ENCODE measurements around the gene CIPC. TPM values are rescaled to one million over a fixed set of nuclear protein-coding genes. Genes with fewer than 3 reads are reported as not detected.

The CIPC gene
- polyA plus RNA-seq, 2 donors, result 9.3 to 12.0 TPM

DNA sequence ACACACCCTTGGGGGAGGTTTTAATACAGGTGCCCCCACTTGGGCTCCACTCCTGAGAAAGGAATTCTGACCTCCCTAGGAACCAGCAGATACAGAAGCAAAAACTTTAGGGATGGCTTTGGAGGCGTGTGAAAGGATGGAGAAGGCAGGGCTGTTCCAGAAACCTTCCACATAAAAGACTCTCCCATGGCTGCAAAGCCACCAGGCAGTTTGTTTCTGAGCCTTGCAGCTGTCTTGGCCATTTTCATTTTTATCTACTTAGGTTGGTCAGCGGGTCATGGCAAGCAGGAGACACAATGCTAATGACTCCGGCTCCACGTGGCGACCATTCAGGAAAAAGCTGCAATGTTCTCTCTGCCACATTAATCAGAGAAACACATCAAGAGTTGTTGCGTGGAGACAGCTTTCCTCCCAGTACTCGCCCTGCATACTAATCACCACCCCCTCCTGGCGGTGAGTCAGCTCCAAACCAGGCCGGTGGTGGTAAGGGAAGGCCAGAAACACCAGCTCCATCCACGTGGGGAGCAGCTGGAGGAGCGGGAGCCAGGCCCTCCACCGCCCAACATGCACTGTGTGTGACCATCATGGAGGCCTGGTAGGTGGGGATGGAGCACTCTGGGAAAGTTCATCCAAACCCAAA is 38.7 kb upstream of the CIPC start:
- Histone ChIP-seq H3K36me3 (ENCODE audit: control insufficient read depth in 2 of 2, insufficient read depth in 2 of 2, low read length in 1 of 2) (no peaks in the 10 kb centered on the region), H3K4me1 (ENCODE audit: control insufficient read depth in 2 of 2, insufficient read depth in 2 of 2, low read length in 1 of 2) (peaks cover 0 to 4% of the 10 kb centered on the region in 2 donors), H3K4me3 (ENCODE audit: low read depth in 1 of 2, low read length in 2 of 2) (no peak overlapping the region), H3K27me3 (ENCODE audit: control insufficient read depth in 1 of 2, insufficient read depth in 2 of 2, low read length in 2 of 2) (no peaks in the 10 kb centered on the region), H3K9me3 (ENCODE audit: control insufficient read depth in 2 of 2, insufficient read depth in 1 of 2, low read depth in 1 of 2, low read length in 1 of 2) (peaks cover 0 to 3% of the 10 kb centered on the region in 2 donors), H3K27ac (ENCODE audit: low read depth in 2 of 2, low read length in 1 of 2) (no peak overlapping the region)
- WGBS, 2 donors, result 53 to 59% methylated on average over 12 of the region's 12 CpGs

DNA sequence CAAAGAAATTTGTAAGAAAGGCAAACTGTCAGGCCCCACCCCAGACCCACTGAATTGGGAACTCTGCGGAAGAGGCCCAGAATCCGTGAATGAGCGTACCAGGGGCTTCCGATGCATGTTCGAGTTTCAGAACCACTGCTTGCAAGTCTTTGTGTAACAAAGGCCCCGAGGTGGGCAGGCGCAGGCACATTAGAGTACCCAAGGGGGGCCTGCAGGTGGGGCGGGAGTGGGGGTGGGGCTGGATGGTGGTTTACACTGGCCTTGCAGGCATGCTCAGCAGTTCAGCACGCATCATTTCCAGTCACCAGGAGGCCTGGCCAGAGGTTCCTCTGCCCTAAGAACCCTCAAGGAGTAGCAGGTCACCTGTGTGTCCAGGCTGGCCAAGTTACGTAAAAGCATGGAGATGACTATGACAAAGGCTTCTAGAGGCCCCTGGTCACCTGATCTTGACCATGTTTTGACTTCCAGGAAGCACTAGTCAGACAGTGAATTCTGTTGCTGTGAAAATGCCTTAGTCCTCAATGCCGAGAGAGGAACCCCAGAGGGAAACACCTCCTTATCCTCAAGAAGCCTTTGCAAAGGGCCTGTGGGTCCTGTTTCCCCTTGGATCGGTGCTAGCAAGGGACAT is 36.3 kb upstream of the CIPC start:
- no peaks in the 10 kb centered on the region for H3K27me3 ChIP-seq (ENCODE audit: control insufficient read depth in 1 of 2, insufficient read depth in 2 of 2, low read length in 2 of 2)
- WGBS, 2 donors, result 86 to 92% methylated on average over 12 of the region's 12 CpGs
- H3K36me3 ChIP-seq (ENCODE audit: control insufficient read depth in 2 of 2, insufficient read depth in 2 of 2, low read length in 1 of 2), result no peaks in the 10 kb centered on the region
- H3K4me1 ChIP-seq (ENCODE audit: control insufficient read depth in 2 of 2, insufficient read depth in 2 of 2, low read length in 1 of 2), result peaks cover 0 to 5% of the 10 kb centered on the region in 2 donors
- H3K9me3 ChIP-seq (ENCODE audit: control insufficient read depth in 2 of 2, insufficient read depth in 1 of 2, low read depth in 1 of 2, low read length in 1 of 2), result no peaks in the 10 kb centered on the region
- H3K27ac ChIP-seq (ENCODE audit: low read depth in 2 of 2, low read length in 1 of 2), result no peak overlapping the region
- no peak overlapping the region for H3K4me3 ChIP-seq (ENCODE audit: low read depth in 1 of 2, low read length in 2 of 2)

DNA sequence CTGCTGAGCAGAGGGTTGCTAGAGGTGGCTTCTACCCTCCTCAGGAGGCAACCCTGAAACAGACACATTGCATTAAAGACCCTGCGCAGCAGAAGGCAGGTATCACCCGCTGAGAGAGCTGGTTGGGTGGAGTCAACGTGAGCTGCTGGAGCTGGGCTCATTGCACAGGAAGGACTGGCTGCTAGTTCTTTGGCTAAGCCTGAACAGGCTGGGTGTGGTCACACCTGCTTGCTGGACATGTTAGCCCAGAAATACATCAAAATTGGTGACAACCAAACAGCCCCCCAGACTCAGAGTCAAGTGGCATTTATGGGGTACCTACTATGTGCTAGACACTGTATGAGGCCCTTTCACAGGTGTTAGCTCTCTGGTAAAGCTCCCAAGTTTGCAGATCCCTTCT is 35.8 kb upstream of the CIPC start:
- no peak overlapping the region for H3K4me3 ChIP-seq (ENCODE audit: low read depth in 1 of 2, low read length in 2 of 2)
- H3K9me3 ChIP-seq (ENCODE audit: control insufficient read depth in 2 of 2, insufficient read depth in 1 of 2, low read depth in 1 of 2, low read length in 1 of 2), result no peaks in the 10 kb centered on the region
- H3K27ac ChIP-seq (ENCODE audit: low read depth in 2 of 2, low read length in 1 of 2), result no peak overlapping the region
- peaks cover 0 to 7% of the 10 kb centered on the region in 2 donors for H3K4me1 ChIP-seq (ENCODE audit: control insufficient read depth in 2 of 2, insufficient read depth in 2 of 2, low read length in 1 of 2)
- WGBS, 2 donors, result 64 to 66% methylated on average over 3 of the region's 3 CpGs
- no peaks in the 10 kb centered on the region for H3K36me3 ChIP-seq (ENCODE audit: control insufficient read depth in 2 of 2, insufficient read depth in 2 of 2, low read length in 1 of 2)
- no peaks in the 10 kb centered on the region for H3K27me3 ChIP-seq (ENCODE audit: control insufficient read depth in 1 of 2, insufficient read depth in 2 of 2, low read length in 2 of 2)

DNA sequence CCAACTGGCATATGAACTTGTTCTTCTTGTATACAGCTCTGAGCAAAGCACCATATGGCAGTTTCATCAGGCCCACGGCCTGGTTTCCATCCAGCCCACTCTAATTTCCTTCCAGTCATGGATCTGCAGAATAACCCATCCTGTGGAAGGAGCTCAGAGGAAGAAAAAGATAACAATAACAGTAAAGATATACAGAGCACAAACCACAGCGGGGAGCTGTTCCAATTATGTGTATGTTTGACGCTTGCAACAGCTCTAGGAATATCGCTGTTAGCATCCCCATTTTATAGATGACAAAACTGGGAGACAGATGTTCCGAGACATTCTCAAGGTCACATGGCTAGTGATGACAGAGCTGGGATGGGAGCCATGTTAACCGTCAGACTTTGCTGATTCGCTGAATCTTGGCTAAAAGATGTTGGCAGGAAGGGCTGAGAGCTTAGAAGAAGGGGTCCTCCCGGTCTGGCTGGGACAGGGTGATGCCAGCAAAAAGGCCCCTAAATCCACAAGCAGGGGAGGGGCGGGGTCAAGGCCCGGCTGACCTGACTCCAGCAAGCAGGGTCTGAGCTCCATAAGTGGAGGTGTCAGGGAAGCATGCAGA is 34.4 kb upstream of the CIPC start:
- Histone ChIP-seq H3K27ac (ENCODE audit: low read depth in 2 of 2, low read length in 1 of 2) (no peak overlapping the region), H3K9me3 (ENCODE audit: control insufficient read depth in 2 of 2, insufficient read depth in 1 of 2, low read depth in 1 of 2, low read length in 1 of 2) (no peaks in the 10 kb centered on the region), H3K4me3 (ENCODE audit: low read depth in 1 of 2, low read length in 2 of 2) (no peak overlapping the region), H3K36me3 (ENCODE audit: control insufficient read depth in 2 of 2, insufficient read depth in 2 of 2, low read length in 1 of 2) (no peaks in the 10 kb centered on the region), H3K27me3 (ENCODE audit: control insufficient read depth in 1 of 2, insufficient read depth in 2 of 2, low read length in 2 of 2) (no peaks in the 10 kb centered on the region), H3K4me1 (ENCODE audit: control insufficient read depth in 2 of 2, insufficient read depth in 2 of 2, low read length in 1 of 2) (peaks cover 0 to 7% of the 10 kb centered on the region in 2 donors)
- WGBS, 2 donors, result 73 to 74% methylated on average over 10 of the region's 10 CpGs

DNA sequence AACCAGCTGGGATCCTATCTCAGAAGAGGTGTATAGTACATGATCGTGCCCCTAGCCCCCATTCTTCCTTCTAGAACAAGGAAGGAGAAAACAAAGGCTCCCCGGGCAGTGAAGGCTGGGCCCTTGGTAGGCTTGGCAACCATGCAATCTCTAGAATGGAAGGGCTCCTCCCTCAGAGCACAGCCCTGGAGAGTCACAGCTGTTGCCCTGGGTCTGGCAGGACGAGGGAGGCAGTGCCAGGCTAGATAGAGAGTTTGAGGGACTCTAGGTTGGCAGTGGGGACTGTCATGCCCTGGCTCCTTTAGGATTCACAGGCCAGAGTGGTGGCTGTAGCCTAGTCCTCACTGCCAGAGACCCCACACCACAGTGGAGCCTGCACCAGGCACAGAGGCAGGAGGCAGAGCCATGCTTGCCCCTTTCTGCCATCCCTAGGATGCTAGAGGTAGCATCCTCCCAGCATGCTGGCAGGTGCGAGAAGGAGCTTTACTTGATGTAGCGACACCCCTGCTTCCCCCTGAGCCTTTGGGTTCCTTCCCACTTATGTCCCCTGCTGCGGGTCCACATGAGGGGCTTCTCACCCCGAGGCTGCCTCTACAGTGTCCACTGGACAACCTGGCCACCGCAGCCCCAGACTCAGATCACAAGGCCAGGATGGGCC is 33.4 kb upstream of the CIPC start:
- Histone ChIP-seq H3K4me3 (ENCODE audit: low read depth in 1 of 2, low read length in 2 of 2) (no peak overlapping the region), H3K27ac (ENCODE audit: low read depth in 2 of 2, low read length in 1 of 2) (no peak overlapping the region)
- 80 to 82% methylated on average over 8 of the region's 8 CpGs for whole genome bisulfite sequencing, 2 donors

DNA sequence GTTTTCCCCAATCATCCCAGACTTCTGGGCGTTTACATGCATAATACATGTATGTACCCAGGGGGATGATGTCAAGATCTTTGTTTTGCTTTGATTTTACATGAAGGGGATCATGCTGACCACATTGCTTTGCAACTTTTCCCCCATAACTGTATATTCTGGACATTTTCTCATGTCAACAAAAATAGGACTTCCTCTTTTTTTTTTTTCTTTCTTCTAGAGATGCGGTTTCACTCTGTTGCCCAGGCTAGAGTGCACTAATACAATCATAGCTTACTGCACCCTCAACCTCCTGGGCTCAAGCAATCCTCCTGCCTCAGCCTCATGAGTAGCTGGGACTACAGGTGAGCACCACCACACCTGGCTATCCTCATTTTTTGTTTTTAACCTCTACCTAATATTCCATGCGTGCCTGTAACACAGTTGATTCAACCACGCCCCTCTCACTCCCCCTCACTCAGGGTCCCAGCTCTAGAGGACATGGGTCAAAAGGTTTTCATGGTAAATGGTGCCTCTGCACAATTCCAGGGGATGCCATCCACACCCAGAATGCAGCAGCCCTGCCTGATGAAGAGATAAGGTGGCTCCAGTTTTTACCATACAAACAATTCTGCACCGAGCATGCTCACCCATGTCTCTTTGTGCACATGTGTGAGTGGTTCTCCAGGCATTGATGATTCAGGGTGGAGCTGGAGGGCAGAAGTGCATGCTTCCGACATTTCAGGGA is 32.0 kb upstream of the CIPC start:
- H3K9me3 ChIP-seq (ENCODE audit: control insufficient read depth in 2 of 2, insufficient read depth in 1 of 2, low read depth in 1 of 2, low read length in 1 of 2), result no peaks in the 10 kb centered on the region
- H3K36me3 ChIP-seq (ENCODE audit: control insufficient read depth in 2 of 2, insufficient read depth in 2 of 2, low read length in 1 of 2), result no peaks in the 10 kb centered on the region
- H3K4me1 ChIP-seq (ENCODE audit: control insufficient read depth in 2 of 2, insufficient read depth in 2 of 2, low read length in 1 of 2), result peaks cover 0 to 9% of the 10 kb centered on the region in 2 donors
- H3K27ac ChIP-seq (ENCODE audit: low read depth in 2 of 2, low read length in 1 of 2), result no peak overlapping the region
- 73 to 75% methylated on average over 6 of the region's 6 CpGs for WGBS, 2 donors
- no peaks in the 10 kb centered on the region for H3K27me3 ChIP-seq (ENCODE audit: control insufficient read depth in 1 of 2, insufficient read depth in 2 of 2, low read length in 2 of 2)
- no peak overlapping the region for H3K4me3 ChIP-seq (ENCODE audit: low read depth in 1 of 2, low read length in 2 of 2)

More for the DNA sequence above, 33.4 kb upstream of the CIPC start:
- Histone ChIP-seq H3K9me3 (ENCODE audit: control insufficient read depth in 2 of 2, insufficient read depth in 1 of 2, low read depth in 1 of 2, low read length in 1 of 2) (no peaks in the 10 kb centered on the region), H3K36me3 (ENCODE audit: control insufficient read depth in 2 of 2, insufficient read depth in 2 of 2, low read length in 1 of 2) (no peaks in the 10 kb centered on the region), H3K27me3 (ENCODE audit: control insufficient read depth in 1 of 2, insufficient read depth in 2 of 2, low read length in 2 of 2) (no peaks in the 10 kb centered on the region), H3K4me1 (ENCODE audit: control insufficient read depth in 2 of 2, insufficient read depth in 2 of 2, low read length in 1 of 2) (peaks cover 0 to 9% of the 10 kb centered on the region in 2 donors)

DNA sequence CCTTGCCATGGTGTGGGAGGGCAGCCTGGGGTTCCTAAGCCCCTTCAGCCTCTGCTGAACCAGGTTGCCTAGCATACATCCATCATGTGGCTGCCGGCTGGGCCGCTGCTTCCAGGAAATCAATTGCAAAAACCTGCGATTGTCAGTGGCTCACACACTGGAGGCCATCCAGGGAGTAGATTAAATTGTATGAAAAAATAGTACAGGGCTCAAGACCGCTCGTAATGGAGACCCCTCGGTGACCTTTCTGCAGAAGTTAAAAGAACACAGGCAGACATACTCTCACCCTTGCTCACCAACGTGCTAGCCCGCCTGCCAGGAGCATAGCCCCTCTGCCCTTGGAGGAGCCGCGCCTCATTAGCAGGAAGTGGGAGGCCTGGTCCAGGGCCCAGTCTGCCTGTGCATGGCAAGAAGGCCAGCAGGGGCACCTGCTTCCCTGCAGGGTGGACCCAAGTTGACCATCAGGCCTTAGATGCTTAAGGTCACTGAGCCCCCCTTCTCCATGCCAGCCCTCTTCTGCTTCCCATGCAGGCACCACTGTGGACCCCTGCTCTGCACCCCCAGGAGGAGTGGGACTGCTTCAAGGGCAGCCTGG is 31.4 kb upstream of the CIPC start:
- Histone ChIP-seq H3K36me3 (ENCODE audit: control insufficient read depth in 2 of 2, insufficient read depth in 2 of 2, low read length in 1 of 2) (no peaks in the 10 kb centered on the region), H3K9me3 (ENCODE audit: control insufficient read depth in 2 of 2, insufficient read depth in 1 of 2, low read depth in 1 of 2, low read length in 1 of 2) (no peaks in the 10 kb centered on the region), H3K27me3 (ENCODE audit: control insufficient read depth in 1 of 2, insufficient read depth in 2 of 2, low read length in 2 of 2) (no peaks in the 10 kb centered on the region), H3K4me3 (ENCODE audit: low read depth in 1 of 2, low read length in 2 of 2) (no peak overlapping the region), H3K27ac (ENCODE audit: low read depth in 2 of 2, low read length in 1 of 2) (no peak overlapping the region), H3K4me1 (ENCODE audit: control insufficient read depth in 2 of 2, insufficient read depth in 2 of 2, low read length in 1 of 2) (peaks cover 0 to 9% of the 10 kb centered on the region in 2 donors)
- WGBS, 2 donors, result 55 to 59% methylated on average over 10 of the region's 10 CpGs

DNA sequence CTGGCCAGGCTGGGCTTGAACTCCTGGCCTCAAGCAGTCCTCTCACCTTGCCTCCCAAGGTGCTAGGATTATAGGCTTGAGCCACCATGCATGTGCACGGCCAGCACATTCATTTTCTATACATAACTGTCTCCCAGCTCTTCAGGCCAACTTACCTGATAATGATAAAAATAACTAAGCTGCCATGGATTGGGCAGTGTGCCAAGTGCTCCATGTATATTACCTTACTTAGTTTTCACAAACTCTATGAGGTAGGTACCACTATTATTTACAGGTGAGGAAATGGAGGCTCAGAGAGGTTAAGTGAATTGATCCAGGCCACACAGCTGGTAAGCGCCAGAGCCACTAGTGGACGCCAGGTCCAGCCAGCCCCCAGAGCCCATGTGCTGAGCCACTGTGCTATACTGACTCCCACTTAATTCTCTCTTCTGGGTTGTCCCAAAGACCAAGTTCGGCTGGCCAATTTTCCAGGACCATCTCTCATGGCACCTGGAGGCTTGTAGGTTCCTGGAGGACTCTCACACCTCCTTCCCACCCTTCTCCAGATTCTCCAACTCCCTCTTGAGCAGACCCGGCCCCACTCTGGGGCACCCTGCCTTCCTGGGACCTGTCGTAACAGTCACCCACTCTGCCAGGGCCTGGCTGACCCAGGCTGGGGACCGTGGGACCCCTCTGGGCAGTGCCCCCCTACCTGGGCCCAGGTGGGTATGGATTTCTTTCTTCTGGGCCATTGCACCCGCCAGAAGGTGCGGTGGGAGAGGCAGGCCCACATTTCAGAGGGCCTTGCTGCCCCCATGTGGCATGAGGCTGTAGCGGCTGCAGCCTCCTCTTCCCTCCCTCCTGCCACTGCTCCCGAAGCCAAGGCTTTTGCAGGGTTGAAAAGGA is 30.2 kb upstream of the CIPC start:
- Histone ChIP-seq H3K27me3 (ENCODE audit: control insufficient read depth in 1 of 2, insufficient read depth in 2 of 2, low read length in 2 of 2) (no peaks in the 10 kb centered on the region), H3K4me1 (ENCODE audit: control insufficient read depth in 2 of 2, insufficient read depth in 2 of 2, low read length in 1 of 2) (peaks cover 0 to 5% of the 10 kb centered on the region in 2 donors), H3K4me3 (ENCODE audit: low read depth in 1 of 2, low read length in 2 of 2) (no peak overlapping the region), H3K36me3 (ENCODE audit: control insufficient read depth in 2 of 2, insufficient read depth in 2 of 2, low read length in 1 of 2) (no peaks in the 10 kb centered on the region), H3K27ac (ENCODE audit: low read depth in 2 of 2, low read length in 1 of 2) (no peak overlapping the region), H3K9me3 (ENCODE audit: control insufficient read depth in 2 of 2, insufficient read depth in 1 of 2, low read depth in 1 of 2, low read length in 1 of 2) (no peaks in the 10 kb centered on the region)
- WGBS, 2 donors, result 45 to 48% methylated on average over 11 of the region's 11 CpGs

Data from esophagus (tissue), 2 donors.